CD4-positive, alpha-beta T cell (primary cell): Measurements from ENCODE around the gene KATNAL2. TPM values are rescaled to one million over a fixed set of nuclear protein-coding genes. Genes with fewer than 3 reads are reported as not detected.

Experiments
- ATAC-seq: fragments of 200-7000 bp; cut with Tn5 transposase; one replicate; pipeline ENCODE4 v1.10.0; 2022; ENCODE audit warnings: mild to moderate bottlenecking; ENCODE audit not compliant: poor library complexity
- CTCF ChIA-PET: fragments of 350-600 bp; sonication (Branson Sonifier 250); formaldehyde crosslinking; loops from one replicate; lab custom pipeline; 2021; ENCODE audit warnings: antibody characterized with exemption, inconsistent platforms; lab: Charles Lee
- POLR2A ChIA-PET: fragments of 350-600 bp; sonication (Branson Sonifier 250); formaldehyde crosslinking; loops from one replicate; lab custom pipeline; 2021; ENCODE audit warnings: antibody characterized with exemption, inconsistent platforms; lab: Charles Lee
- DNase-seq, 14 experiments: peaks; one replicate each; pipeline ENCODE4 v3.0.0-alpha.2; 2013 to 2020; ENCODE audit warnings: mixed read lengths in 2 of 14
- H3K27ac ChIP-seq, 2 donors: one replicate each; pipeline versions ENCODE4 v1.5.1 to v1.7.0; 2013; ENCODE audit warnings: low read length in 2 of 2, low read depth in 1 of 2, mild to moderate bottlenecking in 1 of 2
- H3K27me3 ChIP-seq, 2 experiments: 1 replicate in 1 of 2; 2 replicates in 1 of 2; pipeline versions ENCODE4 v1.6.1 to v1.7.0; 2013; ENCODE audit warnings: low read length in 2 of 2, control low read depth in 1 of 2, mild to moderate bottlenecking in 1 of 2, moderate library complexity in 1 of 2; ENCODE audit not compliant: insufficient read depth in 2 of 2, control insufficient read depth in 1 of 2
- H3K36me3 ChIP-seq: one replicate; pipeline ENCODE4 v1.6.1; 2013; ENCODE audit warnings: low read length, control low read depth; ENCODE audit not compliant: insufficient read depth
- H3K4me1 ChIP-seq: one replicate; pipeline ENCODE4 v1.6.1; 2013; ENCODE audit warnings: low read length, control low read depth; ENCODE audit not compliant: insufficient read depth
- H3K4me3 ChIP-seq: one replicate; pipeline ENCODE4 v1.5.1; 2013; ENCODE audit warnings: mild to moderate bottlenecking, low read length, moderate library complexity
- H3K9me3 ChIP-seq, 2 experiments: 1 replicate in 1 of 2; 2 replicates in 1 of 2; pipeline versions ENCODE4 v1.6.1 to v1.7.0; 2013; ENCODE audit warnings: low read length in 2 of 2, mild to moderate bottlenecking in 2 of 2, control low read depth in 1 of 2, moderate library complexity in 1 of 2; ENCODE audit not compliant: control insufficient read depth in 1 of 2, insufficient read depth in 1 of 2
- H3K27ac Mint-ChIP-seq: one replicate; pipeline ENCODE4 v1.8.0; 2020; ENCODE audit warnings: mixed read lengths
- H3K27me3 Mint-ChIP-seq: one replicate; pipeline ENCODE4 v1.8.0; 2021; ENCODE audit warnings: mixed read lengths
- H3K36me3 Mint-ChIP-seq: one replicate; pipeline ENCODE4 v1.8.0; 2021; ENCODE audit warnings: low read depth, mixed read lengths
- H3K4me1 Mint-ChIP-seq: one replicate; pipeline ENCODE4 v1.8.0; 2021; ENCODE audit warnings: low read depth, mixed read lengths
- H3K4me3 Mint-ChIP-seq: one replicate; pipeline ENCODE4 v1.8.0; 2020; ENCODE audit warnings: mild to moderate bottlenecking, mixed read lengths
- H3K9me3 Mint-ChIP-seq: one replicate; pipeline ENCODE4 v1.8.0; 2020; ENCODE audit warnings: mixed read lengths
- CTCF ChIP-seq: fragments of 200-600 bp; IDR thresholded peaks from one replicate; pipeline ENCODE4 v1.8.0; 2022; ENCODE audit warnings: antibody characterized with exemption, mild to moderate bottlenecking
- intact Hi-C, 2 experiments: fragments of 100-400 bp; cut with DNase I in 1 of 2; cut with micrococcal nuclease in 1 of 2; formaldehyde crosslinking; loops; one replicate each; pipeline versions ENCODE4 v1.15.1 to v1.9.0; 2023 to 2025; cut with DNase I, micrococcal nuclease
- total RNA-seq, 174 experiments: library from RNA in 2 of 174; stranded (reverse) in 2 of 174; gene quantifications; one replicate each; pipeline ENCODE4 v1.2.3 and lab custom pipeline; 2021 to 2026

Gene KATNAL2
- total RNA-seq, 2 experiments from 2014 or later, result 1.5 to 2.0 TPM

- no peak for ATAC-seq
- Mint-ChIP-seq H3K27ac (no peak overlapping the region), H3K27me3 (no peaks in the 10 kb centered on the region), H3K36me3 (peaks cover 83% of the 10 kb centered on the region), H3K4me1 (peaks cover 60% of the 10 kb centered on the region), H3K4me3 (no peak overlapping the region), H3K9me3 (peaks cover 5% of the 10 kb centered on the region)
- intact Hi-C loops, result no loop called here
- Histone ChIP-seq H3K4me3 (no peak overlapping the region), H3K36me3 (peaks cover 13% of the 10 kb centered on the region), H3K4me1 (no peaks in the 10 kb centered on the region), H3K27me3 (no peaks in the 10 kb centered on the region), H3K27ac (no peak overlapping the region), H3K9me3 (peaks cover 0 to 5% of the 10 kb centered on the region in 2 experiments)
- ChIA-PET CTCF (interaction anchor here (1.4 kb wide), 1 partner anchor 24 kb away, joined by 3 read pairs; no protein-coding TSS in a partner anchor), POLR2A (no interaction called here)
- no peak for TF ChIP-seq CTCF
- DNase-seq, result no peak
Observed at GRCh38 chr18:46894124-46894523, 23.3 kb upstream of the KATNAL2 start.

DNA sequence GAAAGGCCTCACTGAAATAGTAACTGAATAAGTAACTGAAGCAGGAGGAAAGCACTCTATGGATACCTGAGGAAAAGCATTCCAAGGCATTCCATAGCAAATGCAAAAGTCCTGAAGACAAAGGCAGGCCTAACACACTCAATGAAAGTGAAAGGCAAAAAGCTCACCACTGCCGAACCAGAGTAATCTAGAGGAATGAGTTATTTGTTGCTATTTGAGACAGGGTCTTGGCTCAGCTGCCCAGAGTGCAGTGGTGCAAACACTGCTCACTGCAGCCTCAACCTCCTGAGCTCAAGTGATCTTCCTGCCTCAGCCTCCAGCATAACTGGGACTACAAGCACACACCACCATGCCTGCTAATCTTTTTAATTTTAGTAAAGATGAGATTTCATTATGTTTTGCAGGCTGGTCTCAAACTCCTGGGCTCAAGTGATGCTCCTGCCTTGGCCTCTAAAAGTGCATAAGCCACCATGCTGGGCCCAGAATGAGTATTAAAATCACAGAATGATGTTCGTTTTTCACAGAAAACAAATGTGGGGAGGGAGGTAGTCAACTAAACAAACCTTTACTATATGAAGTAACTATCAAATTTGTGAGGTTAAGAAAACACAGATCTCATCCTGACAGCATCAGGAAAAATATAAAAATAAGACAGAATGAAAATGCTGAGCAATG is 18.0 kb upstream of the KATNAL2 start:
- H3K27me3 ChIP-seq, result no peaks in the 10 kb centered on the region
- no peak for TF ChIP-seq CTCF
- DNase-seq (no peak), ATAC-seq (no peak)
- CTCF ChIA-PET, result no interaction called here
- Mint-ChIP-seq H3K27ac (no peak overlapping the region), H3K9me3 (no peaks in the 10 kb centered on the region), H3K36me3 (peaks cover 72% of the 10 kb centered on the region), H3K27me3 (no peaks in the 10 kb centered on the region), H3K4me1 (peaks cover 31% of the 10 kb centered on the region), H3K4me3 (no peak overlapping the region)
- POLR2A ChIA-PET, result no interaction called here
- no peaks in the 10 kb centered on the region for H3K4me1 ChIP-seq
- no peaks in the 10 kb centered on the region for H3K9me3 ChIP-seq
- intact Hi-C loops, result no loop called here
- H3K4me3 ChIP-seq, result no peak overlapping the region
- H3K36me3 ChIP-seq, result no peaks in the 10 kb centered on the region
- no peak overlapping the region for H3K27ac ChIP-seq

GRCh38 chr18:46903406-46903805 is 14.0 kb upstream of the KATNAL2 start:
- ATAC-seq, result no peak
- H3K36me3 ChIP-seq, result no peaks in the 10 kb centered on the region
- H3K4me3 Mint-ChIP-seq, result no peak overlapping the region
- no peak overlapping the region for H3K4me3 ChIP-seq
- no peak overlapping the region for H3K27ac Mint-ChIP-seq
- ChIA-PET CTCF (no interaction called here), POLR2A (no interaction called here)
- peaks cover 74% of the 10 kb centered on the region for H3K36me3 Mint-ChIP-seq
- H3K9me3 ChIP-seq, result no peaks in the 10 kb centered on the region
- no peak for DNase-seq
- H3K27me3 ChIP-seq, result no peaks in the 10 kb centered on the region
- H3K27ac ChIP-seq, result no peak overlapping the region
- no peak for TF ChIP-seq CTCF
- H3K27me3 Mint-ChIP-seq, result no peaks in the 10 kb centered on the region
- H3K9me3 Mint-ChIP-seq, result peaks cover 6% of the 10 kb centered on the region
- peaks cover 43% of the 10 kb centered on the region for H3K4me1 Mint-ChIP-seq
- intact Hi-C loops, result no loop called here
- H3K4me1 ChIP-seq, result no peaks in the 10 kb centered on the region
